ENCODE measurements around the gene PIGZ.
"Not testable (repeated sequence)": the region's sequence is repeated elsewhere in the genome, so short reads cannot be mapped to it uniquely, and the experiment has no call there.

DNA sequence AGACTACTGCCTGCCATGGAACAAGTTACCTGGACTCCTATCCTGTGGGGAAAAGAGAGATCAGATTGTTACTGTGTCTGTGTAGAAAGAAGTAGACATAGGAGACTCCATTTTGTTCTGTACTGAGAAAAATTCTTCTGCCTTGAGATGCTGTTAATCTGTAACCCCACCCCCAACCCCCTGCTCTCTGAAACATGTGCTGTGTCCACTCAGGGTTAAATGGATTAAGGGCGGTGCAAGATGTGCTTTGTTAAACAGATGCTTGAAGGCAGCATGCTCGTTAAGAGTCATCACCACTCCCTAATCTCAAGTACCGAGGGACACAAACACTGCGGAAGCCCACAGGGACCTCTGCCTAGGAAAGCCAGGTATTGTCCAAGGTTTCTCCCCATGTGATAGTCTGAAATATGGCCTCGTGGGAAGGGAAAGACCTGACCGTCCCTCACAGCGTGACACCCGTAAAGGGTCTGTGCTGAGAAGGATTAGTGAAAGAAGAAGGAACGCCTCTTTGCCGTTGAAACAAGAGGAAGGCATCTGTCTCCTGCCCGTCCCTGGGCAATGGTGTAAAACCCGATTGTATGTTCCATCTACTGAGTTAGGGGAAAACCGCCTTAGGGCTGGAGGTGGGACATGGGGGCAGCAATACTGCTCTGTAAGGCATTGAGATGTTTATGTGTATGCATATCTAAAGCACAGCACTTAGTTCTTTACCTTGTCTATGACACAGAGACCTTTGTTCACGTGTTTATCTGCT is 24.4 kb downstream of the PIGZ start:
- TF ChIP-seq EZH2 (IDR thresholded peaks at IDR 0.05); POLR2AphosphoS5 (IDR thresholded peaks at IDR 0.05; ENCODE audit: borderline replicate concordance, low read depth, low read length): not testable (repeated sequence)
